ENCODE measurements around the gene ID1. TPM values are rescaled to one million over a fixed set of nuclear protein-coding genes. Genes with fewer than 3 reads are reported as not detected.

Gene ID1
- total and polyA plus RNA-seq, 2 of the 13 experiments (the other 11 are each of a cell fraction or from before 2014, with no cell fraction given): 320 to 419 TPM

GRCh38 chr20:31605031-31605901 is at the start of gene ID1 (continued):
- TF ChIP-seq, protein P1, sequence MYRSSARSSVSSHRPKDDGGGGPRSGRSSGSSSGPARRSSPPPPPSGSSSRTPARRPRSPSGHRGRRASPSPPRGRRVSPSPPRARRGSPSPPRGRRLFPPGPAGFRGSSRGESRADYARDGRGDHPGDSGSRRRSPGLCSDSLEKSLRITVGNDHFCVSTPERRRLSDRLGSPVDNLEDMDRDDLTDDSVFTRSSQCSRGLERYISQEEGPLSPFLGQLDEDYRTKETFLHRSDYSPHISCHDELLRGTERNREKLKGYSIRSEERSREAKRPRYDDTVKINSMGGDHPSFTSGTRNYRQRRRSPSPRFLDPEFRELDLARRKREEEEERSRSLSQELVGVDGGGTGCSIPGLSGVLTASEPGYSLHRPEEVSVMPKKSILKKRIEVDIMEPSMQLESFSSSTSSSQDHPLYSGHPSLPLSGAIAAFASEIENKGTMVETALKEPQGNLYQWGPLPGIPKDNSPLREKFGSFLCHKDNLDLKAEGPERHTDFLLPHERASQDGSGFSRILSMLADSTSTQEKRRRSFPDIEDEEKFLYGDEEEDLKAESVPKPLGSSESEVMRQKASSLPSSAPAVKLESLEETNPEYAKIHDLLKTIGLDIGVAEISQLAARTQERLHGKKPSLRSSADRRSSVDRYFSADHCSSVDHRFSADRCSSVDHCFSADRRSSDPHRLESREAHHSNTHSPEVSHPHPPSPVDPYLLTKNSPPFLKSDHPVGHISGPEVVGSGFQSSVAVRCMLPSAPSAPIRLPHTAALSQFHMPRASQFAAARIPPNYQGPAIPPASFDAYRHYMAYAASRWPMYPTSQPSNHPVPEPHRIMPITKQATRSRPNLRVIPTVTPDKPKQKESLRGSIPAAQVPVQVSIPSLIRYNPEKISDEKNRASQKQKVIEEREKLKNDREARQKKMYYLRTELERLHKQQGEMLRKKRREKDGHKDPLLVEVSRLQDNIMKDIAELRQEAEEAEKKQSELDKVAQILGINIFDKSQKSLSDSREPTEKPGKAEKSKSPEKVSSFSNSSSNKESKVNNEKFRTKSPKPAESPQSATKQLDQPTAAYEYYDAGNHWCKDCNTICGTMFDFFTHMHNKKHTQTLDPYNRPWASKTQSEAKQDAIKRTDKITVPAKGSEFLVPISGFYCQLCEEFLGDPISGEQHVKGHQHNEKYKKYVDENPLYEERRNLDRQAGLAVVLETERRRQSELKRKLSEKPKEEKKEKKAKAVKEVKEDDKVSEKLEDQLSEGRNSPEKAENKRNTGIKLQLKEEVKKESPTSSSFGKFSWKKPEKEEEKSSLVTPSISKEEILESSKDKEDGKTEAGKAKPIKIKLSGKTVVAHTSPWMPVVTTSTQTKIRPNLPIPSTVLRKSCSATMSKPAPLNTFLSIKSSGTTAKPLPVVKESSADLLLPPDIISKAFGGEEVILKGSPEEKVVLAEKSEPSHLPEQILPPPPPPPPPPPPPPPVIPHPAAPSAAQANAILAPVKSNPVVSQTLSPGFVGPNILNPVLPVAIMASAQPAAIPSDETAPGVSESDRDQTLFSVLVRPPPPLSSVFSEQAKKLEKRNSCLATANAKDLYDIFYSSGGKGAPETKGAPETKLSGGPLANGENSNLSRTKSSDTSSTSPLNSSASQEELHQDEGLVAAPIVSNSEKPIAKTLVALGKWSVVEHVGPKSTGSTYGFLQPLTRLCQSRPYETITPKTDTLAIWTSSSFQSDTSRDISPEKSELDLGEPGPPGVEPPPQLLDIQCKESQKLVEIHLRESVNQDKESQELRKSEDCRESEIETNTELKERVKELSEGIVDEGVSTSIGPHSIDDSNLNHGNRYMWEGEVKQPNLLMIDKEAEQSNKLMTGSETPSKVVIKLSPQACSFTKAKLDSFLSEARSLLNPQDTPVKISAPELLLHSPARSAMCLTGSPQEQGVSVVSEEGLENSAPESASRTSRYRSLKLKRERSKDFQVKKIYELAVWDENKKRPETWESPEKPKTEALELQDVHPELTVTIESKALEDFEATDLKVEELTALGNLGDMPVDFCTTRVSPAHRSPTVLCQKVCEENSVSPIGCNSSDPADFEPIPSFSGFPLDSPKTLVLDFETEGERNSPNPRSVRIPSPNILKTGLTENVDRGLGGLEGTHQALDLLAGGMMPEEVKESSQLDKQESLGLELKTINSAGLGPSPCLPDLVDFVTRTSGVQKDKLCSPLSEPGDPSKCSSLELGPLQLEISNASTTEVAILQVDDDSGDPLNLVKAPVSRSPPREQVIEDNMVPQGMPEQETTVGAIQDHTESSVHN (CRISPR knock-in tag; IDR thresholded peaks at IDR 0.05): peak; percentile 95
- TF ChIP-seq PRDM4 (CRISPR knock-in tag; IDR thresholded peaks at IDR 0.05; ENCODE audit: borderline replicate concordance) (no peak), FOSL1 (CRISPR knock-in tag; IDR thresholded peaks at IDR 0.05; ENCODE audit: borderline replicate concordance) (peak; percentile 40; the same call in 1 of the 2 replicates), ZNF136 (CRISPR knock-in tag; IDR thresholded peaks at IDR 0.05; ENCODE audit: low read depth) (peak; percentile 78), ZBTB7A (CRISPR knock-in tag; IDR thresholded peaks at IDR 0.05) (peak; percentile 94), SALL2 (CRISPR knock-in tag; IDR thresholded peaks at IDR 0.05) (peak; percentile 96)
- TF ChIP-seq, protein P2, sequence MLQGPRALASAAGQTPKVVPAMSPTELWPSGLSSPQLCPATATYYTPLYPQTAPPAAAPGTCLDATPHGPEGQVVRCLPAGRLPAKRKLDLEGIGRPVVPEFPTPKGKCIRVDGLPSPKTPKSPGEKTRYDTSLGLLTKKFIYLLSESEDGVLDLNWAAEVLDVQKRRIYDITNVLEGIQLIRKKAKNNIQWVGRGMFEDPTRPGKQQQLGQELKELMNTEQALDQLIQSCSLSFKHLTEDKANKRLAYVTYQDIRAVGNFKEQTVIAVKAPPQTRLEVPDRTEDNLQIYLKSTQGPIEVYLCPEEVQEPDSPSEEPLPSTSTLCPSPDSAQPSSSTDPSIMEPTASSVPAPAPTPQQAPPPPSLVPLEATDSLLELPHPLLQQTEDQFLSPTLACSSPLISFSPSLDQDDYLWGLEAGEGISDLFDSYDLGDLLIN (CRISPR knock-in tag; IDR thresholded peaks at IDR 0.05; ENCODE audit: borderline replicate concordance): no peak
- TF ChIP-seq, protein P3, sequence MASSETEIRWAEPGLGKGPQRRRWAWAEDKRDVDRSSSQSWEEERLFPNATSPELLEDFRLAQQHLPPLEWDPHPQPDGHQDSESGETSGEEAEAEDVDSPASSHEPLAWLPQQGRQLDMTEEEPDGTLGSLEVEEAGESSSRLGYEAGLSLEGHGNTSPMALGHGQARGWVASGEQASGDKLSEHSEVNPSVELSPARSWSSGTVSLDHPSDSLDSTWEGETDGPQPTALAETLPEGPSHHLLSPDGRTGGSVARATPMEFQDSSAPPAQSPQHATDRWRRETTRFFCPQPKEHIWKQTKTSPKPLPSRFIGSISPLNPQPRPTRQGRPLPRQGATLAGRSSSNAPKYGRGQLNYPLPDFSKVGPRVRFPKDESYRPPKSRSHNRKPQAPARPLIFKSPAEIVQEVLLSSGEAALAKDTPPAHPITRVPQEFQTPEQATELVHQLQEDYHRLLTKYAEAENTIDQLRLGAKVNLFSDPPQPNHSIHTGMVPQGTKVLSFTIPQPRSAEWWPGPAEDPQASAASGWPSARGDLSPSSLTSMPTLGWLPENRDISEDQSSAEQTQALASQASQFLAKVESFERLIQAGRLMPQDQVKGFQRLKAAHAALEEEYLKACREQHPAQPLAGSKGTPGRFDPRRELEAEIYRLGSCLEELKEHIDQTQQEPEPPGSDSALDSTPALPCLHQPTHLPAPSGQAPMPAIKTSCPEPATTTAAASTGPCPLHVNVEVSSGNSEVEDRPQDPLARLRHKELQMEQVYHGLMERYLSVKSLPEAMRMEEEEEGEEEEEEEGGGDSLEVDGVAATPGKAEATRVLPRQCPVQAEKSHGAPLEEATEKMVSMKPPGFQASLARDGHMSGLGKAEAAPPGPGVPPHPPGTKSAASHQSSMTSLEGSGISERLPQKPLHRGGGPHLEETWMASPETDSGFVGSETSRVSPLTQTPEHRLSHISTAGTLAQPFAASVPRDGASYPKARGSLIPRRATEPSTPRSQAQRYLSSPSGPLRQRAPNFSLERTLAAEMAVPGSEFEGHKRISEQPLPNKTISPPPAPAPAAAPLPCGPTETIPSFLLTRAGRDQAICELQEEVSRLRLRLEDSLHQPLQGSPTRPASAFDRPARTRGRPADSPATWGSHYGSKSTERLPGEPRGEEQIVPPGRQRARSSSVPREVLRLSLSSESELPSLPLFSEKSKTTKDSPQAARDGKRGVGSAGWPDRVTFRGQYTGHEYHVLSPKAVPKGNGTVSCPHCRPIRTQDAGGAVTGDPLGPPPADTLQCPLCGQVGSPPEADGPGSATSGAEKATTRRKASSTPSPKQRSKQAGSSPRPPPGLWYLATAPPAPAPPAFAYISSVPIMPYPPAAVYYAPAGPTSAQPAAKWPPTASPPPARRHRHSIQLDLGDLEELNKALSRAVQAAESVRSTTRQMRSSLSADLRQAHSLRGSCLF (CRISPR knock-in tag; IDR thresholded peaks at IDR 0.05; ENCODE audit: borderline replicate concordance): peak; percentile 28

Measured in HepG2 (cell line).